ENCODE measurements around the gene PRAC1.

Gene PRAC1

GRCh38 chr17:48761114-48761513 is 38.8 kb upstream of the PRAC1 start:
- TF ChIP-seq POLR2AphosphoS5 (IDR thresholded peaks at IDR 0.05; ENCODE audit: low read depth, low read length) (no peak), FOXP2 (optimal IDR thresholded peaks at IDR 0.05; ENCODE audit: borderline replicate concordance, extremely low read depth, extremely low read length, insufficient read depth) (no peak), TAF1 (IDR thresholded peaks at IDR 0.05; ENCODE audit: borderline replicate concordance, insufficient read depth, low read length) (no peak), SIN3A (IDR thresholded peaks at IDR 0.05; ENCODE audit: borderline replicate concordance, insufficient read depth, low read length) (no peak)
- TF ChIP-seq, protein P1, sequence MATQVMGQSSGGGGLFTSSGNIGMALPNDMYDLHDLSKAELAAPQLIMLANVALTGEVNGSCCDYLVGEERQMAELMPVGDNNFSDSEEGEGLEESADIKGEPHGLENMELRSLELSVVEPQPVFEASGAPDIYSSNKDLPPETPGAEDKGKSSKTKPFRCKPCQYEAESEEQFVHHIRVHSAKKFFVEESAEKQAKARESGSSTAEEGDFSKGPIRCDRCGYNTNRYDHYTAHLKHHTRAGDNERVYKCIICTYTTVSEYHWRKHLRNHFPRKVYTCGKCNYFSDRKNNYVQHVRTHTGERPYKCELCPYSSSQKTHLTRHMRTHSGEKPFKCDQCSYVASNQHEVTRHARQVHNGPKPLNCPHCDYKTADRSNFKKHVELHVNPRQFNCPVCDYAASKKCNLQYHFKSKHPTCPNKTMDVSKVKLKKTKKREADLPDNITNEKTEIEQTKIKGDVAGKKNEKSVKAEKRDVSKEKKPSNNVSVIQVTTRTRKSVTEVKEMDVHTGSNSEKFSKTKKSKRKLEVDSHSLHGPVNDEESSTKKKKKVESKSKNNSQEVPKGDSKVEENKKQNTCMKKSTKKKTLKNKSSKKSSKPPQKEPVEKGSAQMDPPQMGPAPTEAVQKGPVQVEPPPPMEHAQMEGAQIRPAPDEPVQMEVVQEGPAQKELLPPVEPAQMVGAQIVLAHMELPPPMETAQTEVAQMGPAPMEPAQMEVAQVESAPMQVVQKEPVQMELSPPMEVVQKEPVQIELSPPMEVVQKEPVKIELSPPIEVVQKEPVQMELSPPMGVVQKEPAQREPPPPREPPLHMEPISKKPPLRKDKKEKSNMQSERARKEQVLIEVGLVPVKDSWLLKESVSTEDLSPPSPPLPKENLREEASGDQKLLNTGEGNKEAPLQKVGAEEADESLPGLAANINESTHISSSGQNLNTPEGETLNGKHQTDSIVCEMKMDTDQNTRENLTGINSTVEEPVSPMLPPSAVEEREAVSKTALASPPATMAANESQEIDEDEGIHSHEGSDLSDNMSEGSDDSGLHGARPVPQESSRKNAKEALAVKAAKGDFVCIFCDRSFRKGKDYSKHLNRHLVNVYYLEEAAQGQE (IDR thresholded peaks at IDR 0.05; ENCODE audit: insufficient read depth in 1 of 2, low read depth in 2 of 2, low read length in 2 of 2) = no peak

- TF ChIP-seq, protein P1 (IDR thresholded peaks at IDR 0.05; ENCODE audit: insufficient read depth in 1 of 2, low read depth in 2 of 2, low read length in 2 of 2) = no peak
- TF ChIP-seq TAF1 (IDR thresholded peaks at IDR 0.05; ENCODE audit: borderline replicate concordance, insufficient read depth, low read length) (no peak), POLR2AphosphoS5 (IDR thresholded peaks at IDR 0.05; ENCODE audit: low read depth, low read length) (no peak), SIN3A (IDR thresholded peaks at IDR 0.05; ENCODE audit: borderline replicate concordance, insufficient read depth, low read length) (no peak), FOXP2 (optimal IDR thresholded peaks at IDR 0.05; ENCODE audit: borderline replicate concordance, extremely low read depth, extremely low read length, insufficient read depth) (no peak)
These were observed 38.1 kb upstream of the PRAC1 start for GRCh38 chr17:48760411-48760810.

DNA sequence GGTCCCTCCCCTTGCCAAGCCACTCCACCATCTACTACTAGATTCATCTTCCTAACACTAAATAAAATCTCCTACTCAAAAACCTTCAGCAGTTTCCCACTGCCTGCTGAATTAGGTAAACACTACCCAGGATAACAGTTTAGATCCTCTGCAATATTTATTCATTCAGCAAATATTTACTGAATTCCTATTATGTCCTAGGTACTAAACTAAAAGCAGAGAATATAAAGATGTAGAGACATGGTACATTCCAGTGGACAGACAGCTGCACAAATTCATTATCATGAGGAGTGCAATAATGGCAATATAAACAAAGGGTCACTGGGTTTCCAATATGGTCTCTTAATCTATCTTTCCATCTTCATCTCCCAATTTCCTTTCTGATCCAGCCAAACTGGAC is 37.0 kb upstream of the PRAC1 start:
- no peak for TF ChIP-seq SIN3A (IDR thresholded peaks at IDR 0.05; ENCODE audit: borderline replicate concordance, insufficient read depth, low read length)
- TF ChIP-seq POLR2AphosphoS5 (IDR thresholded peaks at IDR 0.05; ENCODE audit: low read depth, low read length) = no peak
- TF ChIP-seq, protein P1 (IDR thresholded peaks at IDR 0.05; ENCODE audit: insufficient read depth in 1 of 2, low read depth in 2 of 2, low read length in 2 of 2) = no peak
- TF ChIP-seq TAF1 (IDR thresholded peaks at IDR 0.05; ENCODE audit: borderline replicate concordance, insufficient read depth, low read length) = no peak
- no peak for TF ChIP-seq FOXP2 (optimal IDR thresholded peaks at IDR 0.05; ENCODE audit: borderline replicate concordance, extremely low read depth, extremely low read length, insufficient read depth)

DNA sequence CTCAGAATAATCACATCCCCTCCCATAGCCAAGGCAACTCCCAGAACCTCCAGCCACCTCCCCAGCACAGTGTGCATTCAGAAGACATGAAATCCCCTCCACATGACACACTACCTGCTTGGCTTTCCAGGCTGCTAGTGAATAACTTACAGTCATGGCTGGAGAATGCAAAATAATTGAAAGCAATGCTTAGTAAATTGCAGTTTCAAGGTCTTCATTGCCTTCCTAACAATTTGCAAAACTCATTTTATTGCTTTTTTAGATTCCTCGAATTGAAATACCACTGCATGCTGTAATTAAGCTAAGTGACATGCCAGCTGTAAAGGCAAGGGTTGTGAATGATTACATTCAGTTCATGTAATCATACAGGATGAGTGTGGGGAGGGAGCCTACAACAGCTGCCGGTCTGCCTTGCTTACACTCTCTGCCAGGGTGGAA is 35.2 kb upstream of the PRAC1 start:
- TF ChIP-seq SIN3A (IDR thresholded peaks at IDR 0.05; ENCODE audit: borderline replicate concordance, insufficient read depth, low read length) (no peak), POLR2AphosphoS5 (IDR thresholded peaks at IDR 0.05; ENCODE audit: low read depth, low read length) (no peak), TAF1 (IDR thresholded peaks at IDR 0.05; ENCODE audit: borderline replicate concordance, insufficient read depth, low read length) (no peak), FOXP2 (optimal IDR thresholded peaks at IDR 0.05; ENCODE audit: borderline replicate concordance, extremely low read depth, extremely low read length, insufficient read depth) (no peak)
- TF ChIP-seq, protein P1 (IDR thresholded peaks at IDR 0.05; ENCODE audit: insufficient read depth in 1 of 2, low read depth in 2 of 2, low read length in 2 of 2) = no peak

DNA sequence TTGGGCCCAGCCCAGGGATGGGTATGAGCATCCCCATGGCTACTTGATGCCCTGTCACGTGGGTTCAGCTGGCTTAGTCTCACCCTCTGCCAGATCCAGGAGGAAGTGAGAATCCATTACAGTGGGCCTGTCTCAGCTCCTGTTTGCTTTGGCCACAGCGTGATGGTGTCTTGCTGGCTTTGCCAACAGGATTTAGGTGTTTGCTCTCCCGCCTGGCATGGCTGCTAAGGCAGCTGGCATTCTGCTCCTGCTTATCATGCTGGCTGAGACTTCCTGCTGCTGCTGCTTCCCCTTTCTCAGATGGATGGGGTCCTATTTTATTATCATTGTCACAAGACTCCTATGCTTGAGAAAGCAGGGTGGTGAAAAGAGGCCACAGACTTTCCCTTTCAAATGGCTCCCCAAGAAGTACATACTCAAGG is 34.5 kb upstream of the PRAC1 start:
- no peak for TF ChIP-seq FOXP2 (optimal IDR thresholded peaks at IDR 0.05; ENCODE audit: borderline replicate concordance, extremely low read depth, extremely low read length, insufficient read depth)
- TF ChIP-seq, protein P1 (IDR thresholded peaks at IDR 0.05; ENCODE audit: insufficient read depth in 1 of 2, low read depth in 2 of 2, low read length in 2 of 2) = no peak
- TF ChIP-seq POLR2AphosphoS5 (IDR thresholded peaks at IDR 0.05; ENCODE audit: low read depth, low read length) = no peak
- no peak for TF ChIP-seq SIN3A (IDR thresholded peaks at IDR 0.05; ENCODE audit: borderline replicate concordance, insufficient read depth, low read length)
- TF ChIP-seq TAF1 (IDR thresholded peaks at IDR 0.05; ENCODE audit: borderline replicate concordance, insufficient read depth, low read length) = no peak
